GM10266 (cell line): Measurements from ENCODE around the gene FBXL17.

ENCODE experiments used
- DNase-seq: peaks from one replicate; pipeline ENCODE4 v3.0.0; 2012; ENCODE audit errors: extremely low spot score
- CTCF ChIP-seq: IDR thresholded peaks from 2 replicates; pipeline ENCODE4 v1.5.1; 2012; ENCODE audit warnings: mild to moderate bottlenecking, low read depth; ENCODE audit not compliant: control insufficient read depth, insufficient read depth; ENCODE audit errors: missing control alignments

The FBXL17 gene

GRCh38 chr5:108339220-108339619 lies 42.7 kb downstream of the FBXL17 start:
- TF ChIP-seq CTCF, result no peak
- DNase-seq, result no peak

- DNase-seq, result no peak
- no peak for TF ChIP-seq CTCF
These were observed 47.7 kb downstream of the FBXL17 start for GRCh38 chr5:108334225-108334624.

- no peak for DNase-seq
These were observed 54.9 kb downstream of the FBXL17 start for GRCh38 chr5:108326982-108327381.

GRCh38 chr5:108324886-108325285 lies 57.0 kb downstream of the FBXL17 start:
- TF ChIP-seq CTCF, result no peak
- DNase-seq, result no peak

More at GRCh38 chr5:108326982-108327381, 54.9 kb downstream of the FBXL17 start:
- TF ChIP-seq CTCF, result no peak

- TF ChIP-seq CTCF, result no peak
These were observed 60.6 kb downstream of the FBXL17 start for GRCh38 chr5:108321341-108321740.

GRCh38 chr5:108320231-108320630 lies 61.7 kb downstream of the FBXL17 start:
- no peak for TF ChIP-seq CTCF
- DNase-seq, result no peak

More at GRCh38 chr5:108321341-108321740, 60.6 kb downstream of the FBXL17 start:
- no peak for DNase-seq

GRCh38 chr5:108315829-108316228 lies 66.1 kb downstream of the FBXL17 start:
- TF ChIP-seq CTCF, result no peak
- no peak for DNase-seq
